ENCODE measurements around the gene TRIM47. TPM values are rescaled to one million over a fixed set of nuclear protein-coding genes. Genes with fewer than 3 reads are reported as not detected.

Gene TRIM47
- total RNA-seq, 1 experiment from 2014 or later: 2.5 TPM

GRCh38 chr17:75839942-75840798 is 38.2 kb downstream of the TRIM47 start:
- no peak for TF ChIP-seq CTCF (IDR thresholded peaks at IDR 0.05; ENCODE audit: insufficient read depth in 1 of 2, low read depth in 1 of 2, low read length in 1 of 2, severe bottlenecking in 1 of 2, unreplicated experiment in 1 of 2)
- DNase-seq: no peak
- Histone ChIP-seq H3K9me3 (no peaks in the 10 kb centered on the region), H3K27me3 (replicated peaks; ENCODE audit: control insufficient read depth, insufficient read depth, low read length) (no peaks in the 10 kb centered on the region), H3K4me3 (ENCODE audit: low read depth, low read length) (no peak overlapping the region), H3K4me1 (peaks cover 16% of the 10 kb centered on the region), H3K36me3 (ENCODE audit: control insufficient read depth, insufficient read depth, low read length) (no peaks in the 10 kb centered on the region)
- CTCF ChIA-PET: interaction anchor here (0.6 to 1.1 kb wide), 3 partner anchors 10 to 15 kb away, joined by 4 to 10 read pairs (median 6); no protein-coding TSS in a partner anchor
- H3K36me3 Mint-ChIP-seq (ENCODE audit: insufficient read depth, unreplicated experiment): no peaks in the 10 kb centered on the region
- no TSS peak for BruUV-seq (replicated peaks)
- no peaks in the 10 kb centered on the region for H3K27me3 Mint-ChIP-seq (ENCODE audit: insufficient read depth, unreplicated experiment)
- no peaks in the 10 kb centered on the region for H3K9me3 Mint-ChIP-seq (ENCODE audit: unreplicated experiment)
- no peak overlapping the region for H3K4me3 Mint-ChIP-seq (ENCODE audit: unreplicated experiment)
- peaks cover under 1% of the 10 kb centered on the region for H3K4me1 Mint-ChIP-seq (ENCODE audit: low read depth, unreplicated experiment)
- no peak overlapping the region for H3K27ac Mint-ChIP-seq (ENCODE audit: unreplicated experiment)
- intact Hi-C loops (cut with micrococcal nuclease; ENCODE audit: unreplicated experiment): no loop called here
- POLR2A ChIA-PET: interaction anchor here (0.6 kb wide), 3 partner anchors 14 to 60 kb away, joined by 5 to 7 read pairs (median 5); no protein-coding TSS in a partner anchor

- POLR2A ChIA-PET: no interaction called here
Measured at GRCh38 chr17:75838410-75838809, 40.0 kb downstream of the TRIM47 start.

More at GRCh38 chr17:75838410-75838809, 40.0 kb downstream of the TRIM47 start:
- Histone ChIP-seq H3K4me3 (ENCODE audit: low read depth, low read length) (no peak overlapping the region), H3K27me3 (replicated peaks; ENCODE audit: control insufficient read depth, insufficient read depth, low read length) (no peaks in the 10 kb centered on the region), H3K9me3 (no peaks in the 10 kb centered on the region), H3K36me3 (ENCODE audit: control insufficient read depth, insufficient read depth, low read length) (no peaks in the 10 kb centered on the region), H3K4me1 (no peaks in the 10 kb centered on the region)
- no TSS peak for BruUV-seq (replicated peaks)
- no peak overlapping the region for H3K4me3 Mint-ChIP-seq (ENCODE audit: unreplicated experiment)
- TF ChIP-seq CTCF (IDR thresholded peaks at IDR 0.05; ENCODE audit: insufficient read depth in 1 of 2, low read depth in 1 of 2, low read length in 1 of 2, severe bottlenecking in 1 of 2, unreplicated experiment in 1 of 2): no peak
- CTCF ChIA-PET: interaction anchor here (0.7 kb wide), 1 partner anchor 76 kb away, joined by 3 read pairs; no protein-coding TSS in a partner anchor
- intact Hi-C loops (cut with micrococcal nuclease; ENCODE audit: unreplicated experiment): no loop called here
- no peak for DNase-seq
- H3K27me3 Mint-ChIP-seq (ENCODE audit: insufficient read depth, unreplicated experiment): no peaks in the 10 kb centered on the region
- no peaks in the 10 kb centered on the region for H3K9me3 Mint-ChIP-seq (ENCODE audit: unreplicated experiment)
- no peaks in the 10 kb centered on the region for H3K36me3 Mint-ChIP-seq (ENCODE audit: insufficient read depth, unreplicated experiment)
- H3K4me1 Mint-ChIP-seq (ENCODE audit: low read depth, unreplicated experiment): peaks cover 1% of the 10 kb centered on the region
- no peak overlapping the region for H3K27ac Mint-ChIP-seq (ENCODE audit: unreplicated experiment)
